NCI-H748 (cell line): Measurements from ENCODE around the gene RFXANK.
"Not testable (repeated sequence)": the region's sequence is repeated elsewhere in the genome, so short reads cannot be mapped to it uniquely, and the experiment has no call there.

ENCODE experiments used
- DNase-seq: peaks from one replicate; lab custom pipeline; 2025; ENCODE audit not compliant: unreplicated experiment; lab: John Stamatoyannopoulos, UW

Gene RFXANK

GRCh38 chr19:19205416-19206410, 13.7 kb downstream of the RFXANK start:
- no peak for DNase-seq

- DNase-seq: no peak
Measured at GRCh38 chr19:19206938-19207337, 14.9 kb downstream of the RFXANK start.

- no peak for DNase-seq
Measured at GRCh38 chr19:19207637-19208572, 15.8 kb downstream of the RFXANK start.

- no peak for DNase-seq
Measured at GRCh38 chr19:19209372-19209771, 17.3 kb downstream of the RFXANK start.

GRCh38 chr19:19211499-19212420, 19.7 kb downstream of the RFXANK start, which contains the start of gene NCAN:
NCAN (plus strand) TSS chr19:19211958; CDS start chr19:19216954, 4,996 bp downstream.
- DNase-seq: peak; percentile 64

GRCh38 chr19:19212916-19213315, 20.9 kb downstream of the RFXANK start:
- no peak for DNase-seq

- DNase-seq: no peak
Measured at GRCh38 chr19:19213426-19214158, 21.5 kb downstream of the RFXANK start.

GRCh38 chr19:19214159-19214490, 22.1 kb downstream of the RFXANK start:
- DNase-seq: no peak

- DNase-seq: no peak
Measured at GRCh38 chr19:19214892-19215291, 22.8 kb downstream of the RFXANK start.

GRCh38 chr19:19215792-19216191, 23.7 kb downstream of the RFXANK start:
- no peak for DNase-seq

GRCh38 chr19:19217099-19217498, 25.0 kb downstream of the RFXANK start:
- DNase-seq: peak; percentile 61

- DNase-seq: no peak
Measured at GRCh38 chr19:19218911-19219310, 26.9 kb downstream of the RFXANK start.

- DNase-seq: not testable (repeated sequence)
Measured at GRCh38 chr19:19221000-19221399, 28.9 kb downstream of the RFXANK start.

- DNase-seq: no peak
Measured at GRCh38 chr19:19223060-19223459, 31.0 kb downstream of the RFXANK start.

GRCh38 chr19:19223636-19224035, 31.6 kb downstream of the RFXANK start:
- DNase-seq: no peak

- no peak for DNase-seq
Measured at GRCh38 chr19:19224150-19224851, 32.2 kb downstream of the RFXANK start.

- peak; percentile 92 for DNase-seq
Measured at GRCh38 chr19:19224852-19225494, 32.9 kb downstream of the RFXANK start.

GRCh38 chr19:19226204-19226603, 34.1 kb downstream of the RFXANK start:
- no peak for DNase-seq

- no peak for DNase-seq
Measured at GRCh38 chr19:19226663-19227062, 34.6 kb downstream of the RFXANK start.
